Thoracic aorta endothelial cell (primary cell): ENCODE data around the gene IL6. TPM values are rescaled to one million over a fixed set of nuclear protein-coding genes. Genes with fewer than 3 reads are reported as not detected.

Experiments used
- total RNA-seq: library from RNA; depleted of rRNA; stranded (reverse); fragments of >200 nt; gene quantifications from 2 replicates; pipeline ENCODE4 v1.2.3, GENCODE V29; 2012

The IL6 gene
- 21.1 and 23.7 TPM in 2 replicates for total RNA-seq

DNA sequence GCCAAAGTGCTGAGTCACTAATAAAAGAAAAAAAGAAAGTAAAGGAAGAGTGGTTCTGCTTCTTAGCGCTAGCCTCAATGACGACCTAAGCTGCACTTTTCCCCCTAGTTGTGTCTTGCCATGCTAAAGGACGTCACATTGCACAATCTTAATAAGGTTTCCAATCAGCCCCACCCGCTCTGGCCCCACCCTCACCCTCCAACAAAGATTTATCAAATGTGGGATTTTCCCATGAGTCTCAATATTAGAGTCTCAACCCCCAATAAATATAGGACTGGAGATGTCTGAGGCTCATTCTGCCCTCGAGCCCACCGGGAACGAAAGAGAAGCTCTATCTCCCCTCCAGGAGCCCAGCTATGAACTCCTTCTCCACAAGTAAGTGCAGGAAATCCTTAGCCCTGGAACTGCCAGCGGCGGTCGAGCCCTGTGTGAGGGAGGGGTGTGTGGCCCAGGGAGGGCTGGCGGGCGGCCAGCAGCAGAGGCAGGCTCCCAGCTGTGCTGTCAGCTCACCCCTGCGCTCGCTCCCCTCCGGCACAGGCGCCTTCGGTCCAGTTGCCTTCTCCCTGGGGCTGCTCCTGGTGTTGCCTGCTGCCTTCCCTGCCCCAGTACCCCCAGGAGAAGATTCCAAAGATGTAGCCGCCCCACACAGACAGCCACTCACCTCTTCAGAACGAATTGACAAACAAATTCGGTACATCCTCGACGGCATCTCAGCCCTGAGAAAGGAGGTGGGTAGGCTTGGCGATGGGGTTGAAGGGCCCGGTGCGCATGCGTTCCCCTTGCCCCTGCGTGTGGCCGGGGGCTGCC is at the start of gene IL6:
Gene IL6, plus strand, starts transcription at position 294 of the 807 bp plus-strand sequence. Its CDS starts 63 bp downstream, at position 357.

Other genes with a start within 250 kb of the IL6 start
- gene STEAP1B, start 227.0 kb upstream of the IL6 start, total RNA-seq: 67.3 and 112 TPM in 2 replicates
- 94.3 and 153 TPM in 2 replicates for gene TOMM7, start 95.6 kb downstream of the IL6 start, total RNA-seq